Astrocyte (in vitro differentiated cells and primary cell): ENCODE data around the gene CLCN3. TPM values are rescaled to one million over a fixed set of nuclear protein-coding genes. Genes with fewer than 3 reads are reported as not detected.
"Not testable (repeated sequence)": the region's sequence is repeated elsewhere in the genome, so short reads cannot be mapped to it uniquely, and the experiment has no call there.

Experiments used
- DNase-seq: peaks from one replicate; pipeline ENCODE4 v3.0.0-alpha.2; 2010; ENCODE audit warnings: low read depth
- FAIRE-seq: peaks from 2 replicates; lab custom pipeline; 2011; peaks lifted over from hg19 to GRCh38; lab: Jason Lieb, UNC
- H2AFZ ChIP-seq: 2 replicates; pipeline ENCODE4 v1.6.0; 2012; ENCODE audit warnings: low read depth, low read length, inconsistent platforms
- H3K27ac ChIP-seq: 2 replicates; pipeline ENCODE4 v1.5.1; 2011; ENCODE audit warnings: low read depth, low read length, inconsistent platforms
- H3K27me3 ChIP-seq: 2 replicates; pipeline ENCODE4 v1.6.0; 2011; ENCODE audit warnings: low read length, inconsistent platforms; ENCODE audit not compliant: insufficient read depth
- H3K36me3 ChIP-seq: 2 replicates; pipeline ENCODE4 v1.5.1; 2011; ENCODE audit warnings: low read length, inconsistent platforms; ENCODE audit not compliant: insufficient read depth
- H3K4me1 ChIP-seq: 2 replicates; pipeline ENCODE4 v1.5.1; 2011; ENCODE audit warnings: low read length, inconsistent platforms; ENCODE audit not compliant: insufficient read depth
- H3K4me2 ChIP-seq: 2 replicates; pipeline ENCODE4 v1.6.0; 2012; ENCODE audit warnings: low read length, inconsistent platforms
- H3K4me3 ChIP-seq: 2 replicates; pipeline ENCODE4 v1.5.1; 2011; ENCODE audit warnings: low read depth, mild to moderate bottlenecking, low read length, inconsistent platforms; ENCODE audit not compliant: insufficient read depth
- H3K79me2 ChIP-seq: 2 replicates; pipeline ENCODE4 v1.6.0; 2012; ENCODE audit warnings: mild to moderate bottlenecking, low read length, inconsistent platforms; ENCODE audit not compliant: insufficient read depth
- H3K9ac ChIP-seq: 2 replicates; pipeline ENCODE4 v1.6.0; 2012; ENCODE audit warnings: mild to moderate bottlenecking, low read length, inconsistent platforms
- H3K9me3 ChIP-seq: 2 replicates; pipeline ENCODE4 v1.5.1; 2012; ENCODE audit warnings: low read depth, mild to moderate bottlenecking, low read length, inconsistent platforms; ENCODE audit not compliant: insufficient read depth
- H4K20me1 ChIP-seq: 2 replicates; pipeline ENCODE4 v1.6.0; 2012; ENCODE audit warnings: low read length, inconsistent platforms; ENCODE audit not compliant: insufficient read depth
- H3K27ac Mint-ChIP-seq: one replicate; pipeline ENCODE4 v1.8.0; 2021; ENCODE audit warnings: mild to moderate bottlenecking, mixed read lengths; ENCODE audit not compliant: unreplicated experiment
- H3K27me3 Mint-ChIP-seq: one replicate; pipeline ENCODE4 v1.8.0; 2021; ENCODE audit warnings: low read depth, mixed read lengths; ENCODE audit not compliant: unreplicated experiment
- H3K36me3 Mint-ChIP-seq: one replicate; pipeline ENCODE4 v1.8.0; 2021; ENCODE audit warnings: low read depth, mixed read lengths; ENCODE audit not compliant: unreplicated experiment
- H3K4me1 Mint-ChIP-seq: one replicate; pipeline ENCODE4 v1.8.0; 2021; ENCODE audit warnings: low read depth, mixed read lengths; ENCODE audit not compliant: unreplicated experiment
- H3K4me3 Mint-ChIP-seq: one replicate; pipeline ENCODE4 v1.8.0; 2021; ENCODE audit warnings: mild to moderate bottlenecking, moderate library complexity, mixed read lengths; ENCODE audit not compliant: unreplicated experiment
- H3K9me3 Mint-ChIP-seq: one replicate; pipeline ENCODE4 v1.8.0; 2021; ENCODE audit warnings: mild to moderate bottlenecking, mixed read lengths; ENCODE audit not compliant: unreplicated experiment
- CTCF ChIP-seq: IDR thresholded peaks from 2 replicates; pipeline ENCODE4 v1.5.1; 2011; ENCODE audit warnings: low read depth, mild to moderate bottlenecking, inconsistent platforms, low read length, moderate library complexity; ENCODE audit not compliant: insufficient read depth
- EZH2 ChIP-seq: IDR thresholded peaks from 2 replicates; pipeline ENCODE4 v1.6.1; 2012; ENCODE audit warnings: mild to moderate bottlenecking, low read length, inconsistent platforms; ENCODE audit not compliant: insufficient read depth
- total RNA-seq: library from RNA; stranded (reverse); gene quantifications from 2 replicates; pipeline ENCODE4 v1.2.1, GENCODE V29; 2021

Gene CLCN3
- total RNA-seq, 1 donor from 2014 or later, result 51.1 TPM

DNA sequence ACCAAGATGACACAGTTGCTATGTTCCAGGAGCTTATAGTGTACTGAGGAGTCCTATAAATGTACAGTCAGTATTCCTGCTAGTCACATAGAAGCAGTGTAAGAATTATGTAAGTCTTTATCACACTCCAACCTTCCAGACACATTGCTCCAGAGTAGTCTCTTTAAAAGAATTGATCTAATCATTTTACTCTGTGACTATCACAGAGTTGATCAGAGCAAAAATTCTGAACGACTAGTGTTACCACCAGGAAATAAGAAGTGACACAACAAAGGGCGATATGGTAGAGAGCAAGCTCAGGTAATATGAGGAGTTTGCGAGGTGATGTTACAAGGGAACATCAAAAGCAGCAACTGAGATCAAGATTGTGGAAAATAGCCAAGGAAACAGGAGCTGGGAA lies 146.4 kb downstream of the CLCN3 start:
- Histone ChIP-seq H3K4me1 (no peaks in the 10 kb centered on the region), H3K4me3 (no peak overlapping the region), H3K9ac (no peak overlapping the region), H3K27me3 (no peaks in the 10 kb centered on the region), H3K27ac (no peak overlapping the region), H4K20me1 (no peaks in the 10 kb centered on the region), H3K9me3 (no peaks in the 10 kb centered on the region), H3K79me2 (no peaks in the 10 kb centered on the region), H3K36me3 (no peaks in the 10 kb centered on the region), H3K4me2 (no peak overlapping the region), H2AFZ (no peak overlapping the region)
- Mint-ChIP-seq H3K27me3 (no peaks in the 10 kb centered on the region), H3K36me3 (no peaks in the 10 kb centered on the region), H3K27ac (no peak overlapping the region), H3K9me3 (peaks cover 2% of the 10 kb centered on the region), H3K4me1 (peaks cover 4% of the 10 kb centered on the region), H3K4me3 (no peak overlapping the region)
- TF ChIP-seq EZH2 (no peak), CTCF (no peak)
- FAIRE-seq (no peak), DNase-seq (no peak)

- Histone ChIP-seq H3K9ac (no peak overlapping the region), H3K36me3 (no peaks in the 10 kb centered on the region), H3K4me3 (no peak overlapping the region), H3K4me2 (no peak overlapping the region), H3K9me3 (no peaks in the 10 kb centered on the region), H3K27ac (no peak overlapping the region), H2AFZ (no peak overlapping the region), H3K27me3 (no peaks in the 10 kb centered on the region), H3K4me1 (no peaks in the 10 kb centered on the region), H4K20me1 (no peaks in the 10 kb centered on the region), H3K79me2 (no peaks in the 10 kb centered on the region)
- Mint-ChIP-seq H3K4me3 (no peak overlapping the region), H3K36me3 (no peaks in the 10 kb centered on the region), H3K4me1 (peaks cover 4% of the 10 kb centered on the region), H3K27ac (no peak overlapping the region), H3K27me3 (no peaks in the 10 kb centered on the region), H3K9me3 (peaks cover 2% of the 10 kb centered on the region)
- TF ChIP-seq EZH2, result no peak
- TF ChIP-seq CTCF, result no peak
- DNase-seq (no peak), FAIRE-seq (no peak)
Observed at GRCh38 chr4:169768385-169768784, 148.0 kb downstream of the CLCN3 start.

DNA sequence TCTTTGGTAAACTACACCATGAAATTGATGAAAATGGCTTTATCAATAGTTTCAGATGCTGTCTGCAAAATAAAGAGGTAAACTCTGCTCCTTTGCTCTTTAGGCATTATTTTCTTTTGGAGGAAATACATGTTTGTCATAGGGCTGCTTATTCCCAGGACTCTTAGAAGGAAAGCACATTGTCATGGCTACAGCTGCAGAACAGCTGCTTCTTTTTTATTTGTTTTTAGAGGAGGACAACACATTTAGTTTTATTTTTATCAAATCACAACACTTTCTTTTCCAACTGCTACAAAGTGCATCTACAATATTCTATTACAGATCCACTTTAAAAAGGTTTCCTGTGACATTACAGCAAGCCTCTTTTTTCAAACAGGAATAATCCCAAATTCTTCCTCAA lies 150.0 kb downstream of the CLCN3 start:
- H3K27ac ChIP-seq, result no peak overlapping the region
- FAIRE-seq, result no peak
- H4K20me1 ChIP-seq, result no peaks in the 10 kb centered on the region
- Mint-ChIP-seq H3K9me3 (peaks cover 2% of the 10 kb centered on the region), H3K36me3 (no peaks in the 10 kb centered on the region), H3K4me1 (peaks cover 4% of the 10 kb centered on the region), H3K27me3 (peaks cover 1% of the 10 kb centered on the region), H3K4me3 (no peak overlapping the region), H3K27ac (peak overlapping the region; percentile 82)
- no peak overlapping the region for H2AFZ ChIP-seq
- no peaks in the 10 kb centered on the region for H3K9me3 ChIP-seq
- DNase-seq, result no peak
- no peak overlapping the region for H3K4me2 ChIP-seq
- H3K36me3 ChIP-seq, result no peaks in the 10 kb centered on the region
- H3K9ac ChIP-seq, result no peak overlapping the region
- no peak overlapping the region for H3K4me3 ChIP-seq
- H3K79me2 ChIP-seq, result no peaks in the 10 kb centered on the region
- no peaks in the 10 kb centered on the region for H3K27me3 ChIP-seq
- TF ChIP-seq CTCF (no peak), EZH2 (no peak)
- no peaks in the 10 kb centered on the region for H3K4me1 ChIP-seq

DNA sequence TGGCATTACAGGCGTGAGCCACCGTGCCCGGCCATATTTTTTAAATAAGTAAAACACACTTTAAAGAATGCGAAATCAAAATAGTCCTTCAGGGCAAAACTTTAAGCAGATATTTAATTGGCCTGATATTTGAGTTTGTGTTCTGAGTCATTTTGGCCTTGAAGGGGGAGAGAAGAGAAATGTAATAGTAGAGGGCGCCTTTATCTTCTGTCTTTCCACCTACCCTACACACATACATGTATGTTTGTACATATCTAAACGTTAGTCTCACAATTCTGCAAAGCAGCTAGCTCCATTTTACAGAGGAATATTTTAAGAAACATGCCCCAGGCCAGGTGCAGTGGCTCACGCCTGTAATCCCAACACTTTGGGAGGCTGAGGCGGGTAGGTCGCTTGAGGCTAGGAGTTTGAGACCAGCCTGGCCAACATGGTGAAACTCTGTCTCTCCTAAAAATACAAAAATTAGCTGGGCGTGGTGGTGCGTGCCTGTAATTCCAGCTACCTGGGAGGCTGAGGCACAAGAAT lies 151.2 kb downstream of the CLCN3 start:
- not testable (repeated sequence) for H2AFZ ChIP-seq, H3K4me3 Mint-ChIP-seq, H3K27ac Mint-ChIP-seq, H3K27me3 Mint-ChIP-seq, H3K36me3 ChIP-seq, H4K20me1 ChIP-seq, H3K27ac ChIP-seq, H3K9ac ChIP-seq, H3K36me3 Mint-ChIP-seq, H3K79me2 ChIP-seq, H3K27me3 ChIP-seq, H3K4me1 Mint-ChIP-seq, H3K9me3 ChIP-seq, H3K4me2 ChIP-seq, H3K4me3 ChIP-seq, H3K4me1 ChIP-seq, FAIRE-seq, H3K9me3 Mint-ChIP-seq, DNase-seq
